ENCODE data around the gene LRRC74A. TPM values are rescaled to one million over a fixed set of nuclear protein-coding genes. Genes with fewer than 3 reads are reported as not detected.

Gene LRRC74A
- polyA plus RNA-seq, 1 of the 3 experiments (the other 2 are of a cell fraction) = not detected

DNA sequence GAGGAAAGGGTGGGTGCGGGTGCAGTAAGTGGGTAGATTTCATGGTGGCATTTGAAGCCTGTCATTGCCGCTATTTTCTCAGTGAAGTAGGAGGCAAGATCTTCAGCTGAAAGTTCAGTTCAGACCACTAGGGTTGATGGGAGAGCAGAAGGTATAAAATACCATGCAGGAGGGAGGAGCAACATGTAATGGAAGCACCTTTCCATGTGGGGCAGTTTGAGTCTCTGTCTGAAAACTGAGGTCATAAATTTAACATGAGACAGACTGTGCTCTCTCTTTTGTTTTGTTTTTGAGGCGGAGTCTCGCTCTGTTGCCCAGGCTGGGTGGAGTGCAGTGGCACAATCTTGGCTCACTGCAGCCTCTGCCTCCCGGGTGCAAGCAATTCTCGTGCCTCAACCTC lies 22.7 kb downstream of the LRRC74A start (continued):
- TF ChIP-seq NRF1 (IDR thresholded peaks at IDR 0.05; ENCODE audit: low read depth, low read length) = no peak
- no peak for TF ChIP-seq RXRA (IDR thresholded peaks at IDR 0.05; ENCODE audit: borderline replicate concordance, low read depth)

DNA sequence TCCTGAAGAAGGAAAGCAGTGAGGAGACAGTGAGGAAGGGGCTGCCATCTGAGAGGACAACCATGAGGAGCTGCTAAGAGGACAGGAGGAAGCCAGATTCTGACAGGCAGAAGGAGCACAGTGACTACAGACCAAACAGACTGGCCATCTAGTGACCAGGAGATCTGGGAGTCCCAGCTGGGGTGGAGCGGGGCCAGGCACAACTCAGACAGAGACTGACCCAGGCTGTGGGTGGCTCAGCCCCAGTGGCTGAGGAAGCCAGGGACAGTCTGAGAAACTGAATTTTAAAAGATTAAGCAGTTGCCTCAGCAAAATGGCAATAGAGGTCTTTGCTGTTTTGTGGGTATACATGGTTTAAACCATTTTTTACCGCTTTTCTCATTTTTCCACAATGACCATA lies 28.9 kb downstream of the LRRC74A start:
- Histone ChIP-seq H3K4me1 (ENCODE audit: control insufficient read depth in 1 of 2, insufficient read depth in 2 of 2, low read depth in 1 of 2, low read length in 1 of 2) (no peaks in the 10 kb centered on the region), H3K27me3 (ENCODE audit: insufficient read depth) (peaks cover 13% of the 10 kb centered on the region; the same call in 1 of the 2 replicates), H3K9ac (no peak overlapping the region), H3K9me3 (no peaks in the 10 kb centered on the region), H3K4me2 (no peak overlapping the region), H4K20me1 (ENCODE audit: insufficient read depth) (no peaks in the 10 kb centered on the region), H2AFZ (ENCODE audit: low read depth) (no peak overlapping the region), H3K36me3 (replicated peaks in 1 of 2; ENCODE audit: control insufficient read depth in 1 of 2, insufficient read depth in 2 of 2, low read length in 1 of 2) (no peaks in the 10 kb centered on the region), H3K79me2 (ENCODE audit: insufficient read depth) (no peaks in the 10 kb centered on the region), H3K9me2 (no peaks in the 10 kb centered on the region), H3K27ac (ENCODE audit: low read depth in 2 of 2, low read length in 1 of 2) (no peak overlapping the region), H3F3A (replicated peaks; ENCODE audit: insufficient read depth) (no peaks in the 10 kb centered on the region), H3K4me3 (ENCODE audit: low read depth in 2 of 2, low read length in 1 of 2) (no peak overlapping the region)
- ChIA-PET CTCF (interaction anchor here (1.2 to 1.6 kb wide), 4 partner anchors 13 to 216 kb away, joined by 4 to 6 read pairs (median 4); no protein-coding TSS in a partner anchor), POLR2A (no interaction called here)
- WGBS (ENCODE audit: low lambda C conversion rate) = 77% methylated on average over 1 of the region's 2 CpGs
- no peak for DNase-seq
- TF ChIP-seq, protein P1, sequence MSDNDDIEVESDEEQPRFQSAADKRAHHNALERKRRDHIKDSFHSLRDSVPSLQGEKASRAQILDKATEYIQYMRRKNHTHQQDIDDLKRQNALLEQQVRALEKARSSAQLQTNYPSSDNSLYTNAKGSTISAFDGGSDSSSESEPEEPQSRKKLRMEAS (IDR thresholded peaks at IDR 0.05; ENCODE audit: low read depth) = no peak
- no peak for TF ChIP-seq EP300 (IDR thresholded peaks at IDR 0.05; ENCODE audit: borderline replicate concordance in 1 of 2, low read depth in 1 of 2, low read length in 1 of 2)
- no peak for TF ChIP-seq CHD2 (IDR thresholded peaks at IDR 0.05; ENCODE audit: low read length, partially characterized antibody)
- TF ChIP-seq FOXM1 (IDR thresholded peaks at IDR 0.05; ENCODE audit: low read depth) = no peak
- no peak for TF ChIP-seq SMC3 (IDR thresholded peaks at IDR 0.05; ENCODE audit: low read depth, low read length)
- TF ChIP-seq FOSL2 (IDR thresholded peaks at IDR 0.05; ENCODE audit: borderline replicate concordance, low read depth) = no peak
- TF ChIP-seq TAF1 (IDR thresholded peaks at IDR 0.05; ENCODE audit: borderline replicate concordance, low read depth, low read length) = no peak

DNA sequence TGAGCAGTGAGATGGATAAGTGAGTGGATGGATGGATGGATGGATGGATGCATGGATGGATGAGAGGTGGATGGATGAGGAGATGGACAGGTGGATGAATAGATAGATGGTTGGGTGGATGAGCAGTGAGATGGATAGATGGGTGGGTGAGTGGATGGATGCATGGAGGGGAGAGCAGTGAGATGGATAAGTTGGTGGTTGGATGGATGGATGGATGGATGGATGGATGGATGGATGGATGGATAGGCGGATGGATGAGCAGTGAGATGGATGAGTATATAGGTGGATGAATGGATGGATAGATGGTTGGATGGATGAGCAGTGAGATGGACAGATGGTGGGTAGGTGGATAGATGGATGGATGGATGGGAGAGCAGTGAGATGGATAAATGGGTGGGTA lies 30.6 kb downstream of the LRRC74A start:
- ChIA-PET CTCF (interaction anchor here (1.2 to 9.6 kb wide), 3 partner anchors 18 to 214 kb away, joined by 4 to 72 read pairs (median 8); no protein-coding TSS in a partner anchor), POLR2A (no interaction called here)
- no peak overlapping the region for H3K27ac ChIP-seq (ENCODE audit: low read depth in 2 of 2, low read length in 1 of 2)
- no peak for DNase-seq
- H3F3A ChIP-seq (replicated peaks; ENCODE audit: insufficient read depth) = no peaks in the 10 kb centered on the region
- no peaks in the 10 kb centered on the region for H3K9me2 ChIP-seq
- no peaks in the 10 kb centered on the region for H4K20me1 ChIP-seq (ENCODE audit: insufficient read depth)
- TF ChIP-seq RXRA (IDR thresholded peaks at IDR 0.05; ENCODE audit: borderline replicate concordance, low read depth) (no peak), SIN3A (IDR thresholded peaks at IDR 0.05; ENCODE audit: borderline replicate concordance, low read depth, low read length) (no peak), RFX5 (IDR thresholded peaks at IDR 0.05; ENCODE audit: low read length) (no peak), JUND (IDR thresholded peaks at IDR 0.05) (no peak), NRF1 (IDR thresholded peaks at IDR 0.05; ENCODE audit: low read depth, low read length) (no peak), GATA2 (CRISPR knock-in tag; IDR thresholded peaks at IDR 0.05) (no peak), MXI1 (IDR thresholded peaks at IDR 0.05; ENCODE audit: low read depth, low read length) (no peak), MEF2A (IDR thresholded peaks at IDR 0.05; ENCODE audit: borderline replicate concordance, low read depth) (no peak), FOXM1 (IDR thresholded peaks at IDR 0.05; ENCODE audit: low read depth) (no peak)
- TF ChIP-seq, protein P2, sequence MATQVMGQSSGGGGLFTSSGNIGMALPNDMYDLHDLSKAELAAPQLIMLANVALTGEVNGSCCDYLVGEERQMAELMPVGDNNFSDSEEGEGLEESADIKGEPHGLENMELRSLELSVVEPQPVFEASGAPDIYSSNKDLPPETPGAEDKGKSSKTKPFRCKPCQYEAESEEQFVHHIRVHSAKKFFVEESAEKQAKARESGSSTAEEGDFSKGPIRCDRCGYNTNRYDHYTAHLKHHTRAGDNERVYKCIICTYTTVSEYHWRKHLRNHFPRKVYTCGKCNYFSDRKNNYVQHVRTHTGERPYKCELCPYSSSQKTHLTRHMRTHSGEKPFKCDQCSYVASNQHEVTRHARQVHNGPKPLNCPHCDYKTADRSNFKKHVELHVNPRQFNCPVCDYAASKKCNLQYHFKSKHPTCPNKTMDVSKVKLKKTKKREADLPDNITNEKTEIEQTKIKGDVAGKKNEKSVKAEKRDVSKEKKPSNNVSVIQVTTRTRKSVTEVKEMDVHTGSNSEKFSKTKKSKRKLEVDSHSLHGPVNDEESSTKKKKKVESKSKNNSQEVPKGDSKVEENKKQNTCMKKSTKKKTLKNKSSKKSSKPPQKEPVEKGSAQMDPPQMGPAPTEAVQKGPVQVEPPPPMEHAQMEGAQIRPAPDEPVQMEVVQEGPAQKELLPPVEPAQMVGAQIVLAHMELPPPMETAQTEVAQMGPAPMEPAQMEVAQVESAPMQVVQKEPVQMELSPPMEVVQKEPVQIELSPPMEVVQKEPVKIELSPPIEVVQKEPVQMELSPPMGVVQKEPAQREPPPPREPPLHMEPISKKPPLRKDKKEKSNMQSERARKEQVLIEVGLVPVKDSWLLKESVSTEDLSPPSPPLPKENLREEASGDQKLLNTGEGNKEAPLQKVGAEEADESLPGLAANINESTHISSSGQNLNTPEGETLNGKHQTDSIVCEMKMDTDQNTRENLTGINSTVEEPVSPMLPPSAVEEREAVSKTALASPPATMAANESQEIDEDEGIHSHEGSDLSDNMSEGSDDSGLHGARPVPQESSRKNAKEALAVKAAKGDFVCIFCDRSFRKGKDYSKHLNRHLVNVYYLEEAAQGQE (IDR thresholded peaks at IDR 0.05; ENCODE audit: low read depth, low read length) = no peak
- H3K9me3 ChIP-seq = no peaks in the 10 kb centered on the region
- H3K79me2 ChIP-seq (ENCODE audit: insufficient read depth) = no peaks in the 10 kb centered on the region
- 10% methylated on average over 1 of the region's 1 CpG for whole genome bisulfite sequencing (ENCODE audit: low lambda C conversion rate)
- H3K36me3 ChIP-seq (replicated peaks in 1 of 2; ENCODE audit: control insufficient read depth in 1 of 2, insufficient read depth in 2 of 2, low read length in 1 of 2) = no peaks in the 10 kb centered on the region
- no peak overlapping the region for H2AFZ ChIP-seq (ENCODE audit: low read depth)
- no peak overlapping the region for H3K4me3 ChIP-seq (ENCODE audit: low read depth in 2 of 2, low read length in 1 of 2)
- no peak overlapping the region for H3K4me2 ChIP-seq
- H3K9ac ChIP-seq = no peak overlapping the region
- no peaks in the 10 kb centered on the region for H3K4me1 ChIP-seq (ENCODE audit: control insufficient read depth in 1 of 2, insufficient read depth in 2 of 2, low read depth in 1 of 2, low read length in 1 of 2)
- peaks cover 13% of the 10 kb centered on the region; the same call in 1 of the 2 replicates for H3K27me3 ChIP-seq (ENCODE audit: insufficient read depth)

All from SK-N-SH (cell line).